Body of pancreas (tissue), 4 donors: ENCODE data around the gene ZSWIM6. TPM values are rescaled to one million over a fixed set of nuclear protein-coding genes. Genes with fewer than 3 reads are reported as not detected.

Experiments used
- ATAC-seq: fragments of 150-250 bp; one replicate; pipeline ENCODE4 v1.9.1; 2016
- DNase-seq, 4 donors: peaks; one replicate each; pipeline ENCODE4 v3.0.0-alpha.2; 2019
- H3K27ac ChIP-seq, 4 donors: fragments of 200-600 bp; sonication (generic); 1 replicate in 3 of 4; 2 replicates in 1 of 4; pipeline versions ENCODE4 v1.5.1 to v1.6.1; 2016 to 2019; ENCODE audit warnings: mild to moderate bottlenecking in 1 of 4, mixed read lengths in 1 of 4, moderate library complexity in 1 of 4
- H3K27me3 ChIP-seq, 2 donors: fragments of 200-600 bp; sonication (generic); one replicate each; pipeline ENCODE4 v1.6.0; 2016; ENCODE audit warnings: mild to moderate bottlenecking in 1 of 2
- H3K36me3 ChIP-seq, 2 donors: fragments of 200-600 bp; sonication (generic); replicated peaks in 1 of 2; 2 replicates each; pipeline ENCODE4 v1.5.1; 2016; ENCODE audit warnings: low read depth in 2 of 2; ENCODE audit not compliant: insufficient read depth in 1 of 2
- H3K4me1 ChIP-seq: fragments of 200-600 bp; sonication (generic); one replicate; pipeline ENCODE4 v1.6.0; 2016
- H3K4me3 ChIP-seq, 2 donors: fragments of 200-600 bp; sonication (generic); 1 replicate in 1 of 2; 2 replicates in 1 of 2; pipeline ENCODE4 v1.5.1; 2016 to 2019
- H3K9me3 ChIP-seq, 3 donors: fragments of 200-600 bp; sonication (generic); 1 replicate in 2 of 3; 2 replicates in 1 of 3; pipeline ENCODE4 v1.5.1; 2016
- POLR2A ChIP-seq, 3 donors: fragments of 450-650 bp; IDR thresholded peaks; one replicate each; pipeline ENCODE4 v1.6.1; 2016; ENCODE audit warnings: antibody characterized with exemption in 3 of 3, mild to moderate bottlenecking in 2 of 3
- WGBS, 2 donors: methylation state at CpG; one replicate each; pipeline ENCODE4 v1.1.5; 2017; 5-methylcytosine and 5-hydroxymethylcytosine counted together
- intact Hi-C: fragments of 100-400 bp; cut with DNase I; formaldehyde crosslinking; loops from one replicate; pipeline ENCODE4 v1.15.1; 2023
- total RNA-seq, 2 donors: library from RNA; depleted of rRNA; stranded (reverse); fragments of >200 nt; gene quantifications; one replicate each; pipeline ENCODE4 v1.1.0, GENCODE V29; 2016
- TF ChIP-seq, protein P1 (sequence below), 7 experiments: fragments of 450-650 bp in 4 of 7; fragments of 200-600 bp in 3 of 7; sonication (generic) in 3 of 7; IDR thresholded peaks; one replicate each; pipeline ENCODE4 v1.5.1; 2016 to 2019; ENCODE audit warnings: antibody characterized with exemption in 7 of 7

The ZSWIM6 gene
- total RNA-seq, 2 donors from 2014 or later: 5.9 to 8.8 TPM

DNA sequence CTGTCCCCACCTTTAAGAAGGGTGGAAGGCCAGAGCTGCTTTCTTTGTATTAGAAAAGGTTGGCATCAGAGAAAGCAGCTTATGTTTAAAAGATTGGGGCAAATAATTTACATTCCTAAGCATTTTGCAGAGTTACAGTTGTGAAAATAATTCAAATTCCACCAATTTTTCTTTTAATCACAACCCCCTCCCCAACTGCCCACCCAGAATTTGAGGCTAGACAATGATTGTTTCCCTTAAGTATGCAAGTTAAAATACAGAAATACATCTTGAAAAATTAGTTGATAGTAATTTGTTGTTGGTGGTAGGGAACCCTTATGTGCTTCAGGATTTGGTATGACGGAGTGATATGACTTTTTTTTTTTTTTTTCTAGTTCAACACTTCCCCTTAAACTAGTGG lies 133.0 kb downstream of the ZSWIM6 start:
- Histone ChIP-seq H3K27ac (peak overlapping the region in 1 of 4 donors; percentile 25), H3K27me3 (no peaks in the 10 kb centered on the region), H3K9me3 (no peaks in the 10 kb centered on the region), H3K4me1 (peaks cover 35% of the 10 kb centered on the region), H3K36me3 (no peaks in the 10 kb centered on the region), H3K4me3 (no peak overlapping the region)
- DNase-seq: no peak
- TF ChIP-seq POLR2A (IDR thresholded peaks at IDR 0.05): no peak
- TF ChIP-seq, protein P1, sequence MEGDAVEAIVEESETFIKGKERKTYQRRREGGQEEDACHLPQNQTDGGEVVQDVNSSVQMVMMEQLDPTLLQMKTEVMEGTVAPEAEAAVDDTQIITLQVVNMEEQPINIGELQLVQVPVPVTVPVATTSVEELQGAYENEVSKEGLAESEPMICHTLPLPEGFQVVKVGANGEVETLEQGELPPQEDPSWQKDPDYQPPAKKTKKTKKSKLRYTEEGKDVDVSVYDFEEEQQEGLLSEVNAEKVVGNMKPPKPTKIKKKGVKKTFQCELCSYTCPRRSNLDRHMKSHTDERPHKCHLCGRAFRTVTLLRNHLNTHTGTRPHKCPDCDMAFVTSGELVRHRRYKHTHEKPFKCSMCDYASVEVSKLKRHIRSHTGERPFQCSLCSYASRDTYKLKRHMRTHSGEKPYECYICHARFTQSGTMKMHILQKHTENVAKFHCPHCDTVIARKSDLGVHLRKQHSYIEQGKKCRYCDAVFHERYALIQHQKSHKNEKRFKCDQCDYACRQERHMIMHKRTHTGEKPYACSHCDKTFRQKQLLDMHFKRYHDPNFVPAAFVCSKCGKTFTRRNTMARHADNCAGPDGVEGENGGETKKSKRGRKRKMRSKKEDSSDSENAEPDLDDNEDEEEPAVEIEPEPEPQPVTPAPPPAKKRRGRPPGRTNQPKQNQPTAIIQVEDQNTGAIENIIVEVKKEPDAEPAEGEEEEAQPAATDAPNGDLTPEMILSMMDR (IDR thresholded peaks at IDR 0.05): no peak
- ATAC-seq: no peak
- intact Hi-C loops: no loop called here
- 89 to 95% methylated on average over 1 of the region's 1 CpG for WGBS, 2 donors

DNA sequence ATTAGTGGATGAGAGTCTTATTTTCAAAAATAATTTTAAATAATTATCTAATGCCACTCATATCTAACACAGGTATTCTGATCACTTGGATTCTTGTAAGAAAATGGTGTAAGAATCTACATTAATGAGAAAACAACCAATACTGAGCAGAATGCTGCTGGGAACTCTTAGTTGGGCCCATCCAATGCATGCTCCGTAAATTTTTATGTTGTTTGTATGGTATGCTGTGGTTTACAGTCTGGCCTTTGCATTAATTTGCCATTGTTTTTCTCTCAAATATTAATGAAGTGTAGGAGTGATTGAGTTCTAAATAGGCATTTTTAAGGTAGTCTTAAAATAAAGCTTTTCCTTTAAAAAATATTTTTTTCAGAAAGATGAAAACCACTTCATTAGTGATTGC lies 133.4 kb downstream of the ZSWIM6 start:
- peaks cover 33% of the 10 kb centered on the region for H3K4me1 ChIP-seq
- no peaks in the 10 kb centered on the region for H3K36me3 ChIP-seq
- no peaks in the 10 kb centered on the region for H3K27me3 ChIP-seq
- no peaks in the 10 kb centered on the region for H3K9me3 ChIP-seq
- H3K4me3 ChIP-seq: no peak overlapping the region
- no peak overlapping the region for H3K27ac ChIP-seq
- no peak for TF ChIP-seq POLR2A (IDR thresholded peaks at IDR 0.05)
- TF ChIP-seq, protein P1 (IDR thresholded peaks at IDR 0.05): no peak
- DNase-seq (no peak), ATAC-seq (no peak)
- intact Hi-C loops: no loop called here
- WGBS, 2 donors: 95 to 100% methylated on average over 1 of the region's 1 CpG

DNA sequence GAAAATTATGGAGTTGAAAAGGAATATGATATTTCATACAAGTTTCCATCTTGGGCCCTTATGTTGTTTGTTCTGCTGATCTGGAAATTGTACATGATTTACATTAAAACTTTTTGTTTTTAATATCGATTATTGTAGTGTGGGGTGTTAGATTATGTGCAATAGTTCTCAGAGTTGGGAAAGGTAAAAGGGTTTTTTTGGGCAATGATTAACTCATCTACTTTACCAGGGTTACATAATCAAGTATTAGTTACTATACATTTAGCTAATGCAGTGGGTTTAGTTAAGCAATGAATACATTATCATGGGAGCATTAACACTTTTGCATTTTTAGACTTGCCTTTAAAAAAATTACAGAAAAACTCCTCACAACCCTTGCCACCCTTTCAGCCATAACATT lies 134.0 kb downstream of the ZSWIM6 start:
- no peaks in the 10 kb centered on the region for H3K36me3 ChIP-seq
- H3K4me3 ChIP-seq: no peak overlapping the region
- DNase-seq: no peak
- H3K27me3 ChIP-seq: no peaks in the 10 kb centered on the region
- TF ChIP-seq, protein P1 (IDR thresholded peaks at IDR 0.05): no peak
- TF ChIP-seq POLR2A (IDR thresholded peaks at IDR 0.05): no peak
- H3K4me1 ChIP-seq: peaks cover 32% of the 10 kb centered on the region
- intact Hi-C loops: no loop called here
- H3K9me3 ChIP-seq: no peaks in the 10 kb centered on the region
- no peak for ATAC-seq
- H3K27ac ChIP-seq: no peak overlapping the region
- 22 to 35% methylated on average over 1 of the region's 1 CpG for WGBS, 2 donors

DNA sequence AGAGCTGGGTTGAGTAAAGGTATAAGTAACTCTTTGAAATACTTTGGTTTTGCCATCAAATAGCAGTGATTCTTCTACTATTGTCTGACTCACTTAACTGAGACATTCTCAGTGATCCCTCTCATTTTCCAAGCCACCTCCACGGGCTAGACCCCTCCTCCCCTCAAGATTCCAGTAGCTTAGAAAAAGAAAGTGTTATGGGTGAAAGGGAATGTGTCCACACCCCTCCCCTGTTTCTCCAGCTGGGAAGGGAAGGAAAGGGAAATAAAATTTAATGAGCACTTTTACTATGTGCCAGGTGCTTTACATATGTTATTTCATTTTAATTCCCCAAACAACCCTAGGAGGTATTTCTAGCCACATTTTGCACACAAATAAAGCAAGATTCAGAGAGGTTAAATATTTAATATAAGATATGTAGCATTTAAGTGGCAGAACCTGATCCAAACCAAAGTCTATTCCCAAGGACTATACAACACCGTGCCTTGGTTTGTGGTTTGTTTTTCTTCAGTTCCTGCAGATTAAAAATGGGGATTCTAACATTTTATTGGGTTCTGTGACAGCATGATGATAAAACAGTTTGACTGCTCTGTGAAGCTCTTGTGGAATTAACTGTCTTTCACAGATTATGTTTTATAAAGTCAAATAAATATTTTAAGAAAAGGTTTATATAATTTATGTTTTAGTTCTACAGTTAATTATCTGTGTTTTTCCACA lies 135.9 kb downstream of the ZSWIM6 start:
- TF ChIP-seq POLR2A (IDR thresholded peaks at IDR 0.05): no peak
- TF ChIP-seq, protein P1 (IDR thresholded peaks at IDR 0.05): no peak
- H3K4me1 ChIP-seq: peaks cover 29% of the 10 kb centered on the region
- no peak overlapping the region for H3K27ac ChIP-seq
- no peaks in the 10 kb centered on the region for H3K9me3 ChIP-seq
- H3K36me3 ChIP-seq: no peaks in the 10 kb centered on the region
- intact Hi-C loops: no loop called here
- DNase-seq (no peak), ATAC-seq (no peak)
- 13 to 22% methylated on average over 2 of the region's 2 CpGs for WGBS, 2 donors
- no peaks in the 10 kb centered on the region for H3K27me3 ChIP-seq
- H3K4me3 ChIP-seq: no peak overlapping the region

DNA sequence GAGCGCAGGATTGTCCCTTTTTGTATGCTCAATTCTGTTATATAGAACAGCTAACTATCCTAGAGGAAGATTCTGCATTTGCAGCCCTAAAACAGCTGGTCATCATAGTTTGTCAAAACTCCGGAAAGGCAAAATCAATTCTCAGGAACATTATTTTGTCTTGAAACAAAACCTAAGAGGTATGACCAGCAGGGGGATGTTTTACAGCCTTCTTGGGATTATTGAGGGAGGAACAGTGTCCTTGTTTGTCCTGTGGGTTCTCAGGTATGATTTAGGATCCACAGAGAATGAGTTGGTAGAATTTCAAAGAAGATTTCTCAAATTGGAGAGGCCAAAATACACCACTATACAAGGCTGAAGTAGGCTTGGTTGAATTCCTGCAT lies 136.4 kb downstream of the ZSWIM6 start:
- WGBS, 2 donors: 71 to 75% methylated on average over 2 of the region's 2 CpGs
- H3K9me3 ChIP-seq: no peaks in the 10 kb centered on the region
- H3K27ac ChIP-seq: no peak overlapping the region
- H3K36me3 ChIP-seq: no peaks in the 10 kb centered on the region
- no peak for ATAC-seq
- intact Hi-C loops: no loop called here
- TF ChIP-seq, protein P1 (IDR thresholded peaks at IDR 0.05): no peak
- TF ChIP-seq POLR2A (IDR thresholded peaks at IDR 0.05): no peak
- DNase-seq: no peak
- peaks cover 29% of the 10 kb centered on the region for H3K4me1 ChIP-seq
- H3K27me3 ChIP-seq: no peaks in the 10 kb centered on the region
- H3K4me3 ChIP-seq: no peak overlapping the region
